Measurements from ENCODE around the gene PROC. TPM values are rescaled to one million over a fixed set of nuclear protein-coding genes. Genes with fewer than 3 reads are reported as not detected.

Gene PROC
- total RNA-seq, 2 experiments from 2014 or later, result not detected

DNA sequence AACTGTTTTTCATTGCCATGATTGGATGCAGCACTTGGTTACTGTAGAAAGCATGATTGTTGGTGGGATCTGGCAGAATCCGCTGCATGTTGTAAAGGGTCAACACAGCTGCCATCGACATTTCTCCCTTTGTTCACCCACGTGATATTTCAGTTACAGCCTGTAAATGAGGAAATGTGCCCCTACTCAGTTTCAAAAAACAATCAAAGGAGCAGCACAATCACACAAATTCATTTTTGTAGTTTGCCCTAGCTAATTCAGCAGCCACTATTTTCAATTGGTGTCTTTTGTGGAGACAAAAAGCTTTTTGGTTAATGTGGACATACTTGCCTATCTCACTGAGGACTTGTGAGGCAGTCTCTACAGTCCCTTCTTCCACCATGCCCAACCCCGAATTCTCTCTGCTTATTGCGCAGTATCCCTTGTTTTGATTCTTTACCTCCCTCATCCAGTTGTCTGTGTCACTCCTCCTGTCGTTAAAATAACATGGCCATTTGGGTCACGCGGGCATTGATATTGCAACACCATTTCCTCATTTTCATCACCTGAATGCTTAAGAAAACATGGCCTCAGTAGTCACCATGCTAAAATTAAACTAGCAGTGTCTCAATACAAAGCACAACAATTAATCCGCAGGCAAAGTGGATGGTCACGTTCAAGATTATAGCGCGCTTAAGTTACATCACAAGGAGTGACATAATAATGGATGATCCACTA is 6.4 kb upstream of the PROC start:
- no peak overlapping the region for H3K4me3 Mint-ChIP-seq
- no peak overlapping the region for H3K27ac Mint-ChIP-seq
- POLR2A ChIA-PET, result no interaction called here
- peaks cover 3% of the 10 kb centered on the region for H3K9me3 Mint-ChIP-seq
- DNase-seq (no peak), ATAC-seq (ENCODE audit: low read depth) (no peak)
- peaks cover 2% of the 10 kb centered on the region for H3K36me3 Mint-ChIP-seq
- peaks cover 15% of the 10 kb centered on the region for H3K4me1 Mint-ChIP-seq
- peaks cover 6% of the 10 kb centered on the region for H3K27me3 Mint-ChIP-seq

GRCh38 chr2:127413200-127413599 is 5.0 kb upstream of the PROC start:
- Mint-ChIP-seq H3K9me3 (peaks cover 3% of the 10 kb centered on the region), H3K4me3 (no peak overlapping the region), H3K36me3 (peaks cover 2% of the 10 kb centered on the region), H3K27ac (no peak overlapping the region), H3K4me1 (peaks cover 19% of the 10 kb centered on the region), H3K27me3 (peaks cover 6% of the 10 kb centered on the region)
- POLR2A ChIA-PET, result no interaction called here
- ATAC-seq (ENCODE audit: low read depth) (no peak), DNase-seq (no peak)

- no peak for ATAC-seq (ENCODE audit: low read depth)
- peaks cover 6% of the 10 kb centered on the region for H3K27me3 Mint-ChIP-seq
- H3K9me3 Mint-ChIP-seq, result peaks cover 3% of the 10 kb centered on the region
- POLR2A ChIA-PET, result interaction anchor here (1.5 kb wide), 1 partner anchor 24 kb away, joined by 4 read pairs; no protein-coding TSS in a partner anchor
- no peak for DNase-seq
- H3K4me3 Mint-ChIP-seq, result no peak overlapping the region
- peaks cover 19% of the 10 kb centered on the region for H3K4me1 Mint-ChIP-seq
- H3K36me3 Mint-ChIP-seq, result peaks cover 2% of the 10 kb centered on the region
- H3K27ac Mint-ChIP-seq, result no peak overlapping the region
Observed at GRCh38 chr2:127413782-127414637, 4.2 kb upstream of the PROC start.

DNA sequence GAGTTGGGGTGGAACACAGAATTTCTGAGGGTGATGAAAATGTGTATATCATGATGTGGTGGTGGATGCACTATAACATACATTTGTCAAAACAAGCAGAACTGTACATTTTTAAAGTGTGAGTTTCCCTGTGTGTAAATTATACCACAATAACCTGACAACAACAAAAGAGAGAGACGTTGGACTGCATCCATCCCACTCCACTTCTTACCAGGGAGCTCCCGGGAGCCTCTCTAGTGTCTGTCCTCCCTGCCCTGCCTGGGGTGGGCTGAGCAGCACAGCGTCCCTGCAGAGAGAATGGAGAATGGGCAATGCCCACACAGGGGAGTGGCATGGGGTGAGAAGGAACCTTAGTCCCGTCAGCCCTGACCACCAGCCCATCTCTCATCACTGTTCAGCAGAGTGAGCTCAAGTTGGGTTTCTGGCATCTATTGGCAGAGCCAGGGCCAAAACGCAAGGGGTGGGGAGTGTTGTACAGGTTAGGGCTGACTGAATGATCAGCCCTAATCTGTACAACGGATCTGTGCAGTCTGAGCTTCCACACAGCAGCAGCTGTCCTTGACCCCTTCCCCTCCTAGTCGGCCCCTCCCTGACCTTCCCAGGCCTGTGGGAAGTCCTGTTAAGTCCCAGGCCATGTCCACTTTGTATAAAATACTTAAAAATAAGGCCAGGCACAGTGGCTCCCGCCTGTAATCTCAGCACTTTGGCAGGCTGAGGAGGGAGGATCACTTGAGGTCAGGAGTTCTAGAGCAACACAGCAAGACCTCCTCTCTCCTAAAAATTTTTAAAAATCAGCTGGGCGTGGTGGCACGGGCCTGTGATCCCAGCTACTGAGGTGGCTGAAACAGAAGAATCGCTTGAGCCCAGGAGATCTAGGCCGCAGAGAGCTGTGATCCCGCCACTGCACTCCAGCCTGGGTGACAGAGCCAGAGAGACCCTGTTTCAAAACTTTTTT is 3.3 kb upstream of the PROC start:
- peaks cover 3% of the 10 kb centered on the region for H3K9me3 Mint-ChIP-seq
- H3K4me1 Mint-ChIP-seq, result peaks cover 18% of the 10 kb centered on the region
- DNase-seq (no peak), ATAC-seq (ENCODE audit: low read depth) (no peak)
- POLR2A ChIA-PET, result interaction anchor here (0.9 to 1.5 kb wide), 3 partner anchors 25 to 121 kb away, joined by 3 to 6 read pairs (median 4); partner anchors contain the start of genes ERCC3 and MAP3K2
- H3K36me3 Mint-ChIP-seq, result peaks cover 2% of the 10 kb centered on the region
- H3K4me3 Mint-ChIP-seq, result no peak overlapping the region
- no peak overlapping the region for H3K27ac Mint-ChIP-seq
- H3K27me3 Mint-ChIP-seq, result peaks cover 6% of the 10 kb centered on the region

GRCh38 chr2:127415593-127416505 is 2.4 kb upstream of the PROC start:
- Mint-ChIP-seq H3K9me3 (peaks cover 3% of the 10 kb centered on the region), H3K36me3 (peaks cover 2% of the 10 kb centered on the region), H3K27ac (peak overlapping the region; percentile 52), H3K27me3 (peaks cover 10% of the 10 kb centered on the region), H3K4me1 (peaks cover 14% of the 10 kb centered on the region), H3K4me3 (peak overlapping the region; percentile 79)
- POLR2A ChIA-PET, result interaction anchor here (0.9 to 1.5 kb wide), 4 partner anchors 8 to 122 kb away, joined by 3 to 6 read pairs (median 4); partner anchors contain the start of genes ERCC3 and MAP3K2
- ATAC-seq (ENCODE audit: low read depth) (peak; percentile 95), DNase-seq (peak; percentile 85)

DNA sequence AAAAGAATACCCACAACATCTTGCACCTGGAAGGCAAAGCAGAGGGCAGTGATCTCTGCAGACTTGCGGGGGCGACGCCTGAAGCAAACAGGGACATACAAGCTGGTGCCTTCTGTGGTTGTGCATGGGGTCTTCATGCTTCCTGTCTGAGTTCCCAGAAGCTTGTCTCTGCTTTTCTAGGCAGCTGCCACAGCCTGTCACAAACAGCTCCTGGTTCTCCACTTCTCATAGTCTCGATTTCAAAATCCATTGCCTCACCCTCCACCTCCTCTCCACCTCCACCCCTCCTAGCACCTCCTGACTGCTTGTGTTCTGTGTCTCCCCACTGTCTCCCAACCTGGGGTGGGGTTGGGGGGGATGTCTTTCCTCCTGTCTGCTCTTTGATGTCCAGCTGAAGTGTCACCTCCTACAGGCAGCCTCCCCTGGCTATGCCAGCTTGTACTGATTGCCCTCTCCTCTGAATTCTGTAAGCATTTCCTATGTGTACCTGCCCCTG is 1.7 kb upstream of the PROC start:
- POLR2A ChIA-PET, result interaction anchor here (1.0 kb wide), 1 partner anchor 9 kb away, joined by 3 read pairs; no protein-coding TSS in a partner anchor
- Mint-ChIP-seq H3K4me1 (peaks cover 11% of the 10 kb centered on the region), H3K4me3 (peak overlapping the region; percentile 79), H3K36me3 (peaks cover 2% of the 10 kb centered on the region), H3K27me3 (peaks cover 17% of the 10 kb centered on the region), H3K27ac (peak overlapping the region; percentile 52), H3K9me3 (peaks cover 3% of the 10 kb centered on the region)
- ATAC-seq (ENCODE audit: low read depth), result no peak
- no peak for DNase-seq

DNA sequence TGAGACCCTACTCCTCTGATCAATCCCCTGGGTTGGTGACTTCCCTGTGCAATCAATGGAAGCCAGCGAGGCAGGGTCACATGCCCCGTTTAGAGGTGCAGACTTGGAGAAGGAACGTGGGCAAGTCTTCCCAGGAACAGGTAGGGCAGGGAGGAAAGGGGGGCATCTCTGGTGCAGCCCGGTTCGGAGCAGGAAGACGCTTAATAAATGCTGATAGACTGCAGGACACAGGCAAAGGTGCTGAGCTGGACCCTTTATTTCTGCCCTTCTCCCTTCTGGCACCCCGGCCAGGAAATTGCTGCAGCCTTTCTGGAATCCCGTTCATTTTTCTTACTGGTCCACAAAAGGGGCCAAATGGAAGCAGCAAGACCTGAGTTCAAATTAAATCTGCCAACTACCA is 821 bp upstream of the PROC start:
- ATAC-seq (ENCODE audit: low read depth), result no peak
- peaks cover 2% of the 10 kb centered on the region for H3K36me3 Mint-ChIP-seq
- H3K27me3 Mint-ChIP-seq, result peaks cover 26% of the 10 kb centered on the region
- no peak overlapping the region for H3K27ac Mint-ChIP-seq
- no peak overlapping the region for H3K4me3 Mint-ChIP-seq
- DNase-seq, result no peak
- peaks cover 3% of the 10 kb centered on the region for H3K9me3 Mint-ChIP-seq
- POLR2A ChIA-PET, result no interaction called here
- peaks cover 12% of the 10 kb centered on the region for H3K4me1 Mint-ChIP-seq

DNA sequence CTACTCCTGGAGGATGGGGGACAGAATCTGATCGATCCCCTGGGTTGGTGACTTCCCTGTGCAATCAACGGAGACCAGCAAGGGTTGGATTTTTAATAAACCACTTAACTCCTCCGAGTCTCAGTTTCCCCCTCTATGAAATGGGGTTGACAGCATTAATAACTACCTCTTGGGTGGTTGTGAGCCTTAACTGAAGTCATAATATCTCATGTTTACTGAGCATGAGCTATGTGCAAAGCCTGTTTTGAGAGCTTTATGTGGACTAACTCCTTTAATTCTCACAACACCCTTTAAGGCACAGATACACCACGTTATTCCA is 844 bp downstream of the PROC start:
- H3K27ac Mint-ChIP-seq, result no peak overlapping the region
- H3K36me3 Mint-ChIP-seq, result no peaks in the 10 kb centered on the region
- POLR2A ChIA-PET, result interaction anchor here (0.8 kb wide), 1 partner anchor 30 kb away, joined by 3 read pairs; no protein-coding TSS in a partner anchor
- peaks cover 31% of the 10 kb centered on the region for H3K27me3 Mint-ChIP-seq
- no peak for DNase-seq
- no peak for ATAC-seq (ENCODE audit: low read depth)
- H3K4me1 Mint-ChIP-seq, result peaks cover 15% of the 10 kb centered on the region
- no peak overlapping the region for H3K4me3 Mint-ChIP-seq
- H3K9me3 Mint-ChIP-seq, result no peaks in the 10 kb centered on the region

GRCh38 chr2:127419448-127420038 is 1.3 kb downstream of the PROC start:
- no peaks in the 10 kb centered on the region for H3K36me3 Mint-ChIP-seq
- ATAC-seq (ENCODE audit: low read depth), result no peak
- H3K4me3 Mint-ChIP-seq, result no peak overlapping the region
- DNase-seq, result no peak
- no peak overlapping the region for H3K27ac Mint-ChIP-seq
- H3K4me1 Mint-ChIP-seq, result peaks cover 15% of the 10 kb centered on the region
- POLR2A ChIA-PET, result interaction anchor here (0.6 to 0.8 kb wide), 2 partner anchors 31 to 141 kb away, joined by 3 read pairs; no protein-coding TSS in a partner anchor
- no peaks in the 10 kb centered on the region for H3K9me3 Mint-ChIP-seq
- peaks cover 34% of the 10 kb centered on the region for H3K27me3 Mint-ChIP-seq

GRCh38 chr2:127420039-127420864 is 2.0 kb downstream of the PROC start:
- H3K27me3 Mint-ChIP-seq, result peaks cover 40% of the 10 kb centered on the region
- H3K9me3 Mint-ChIP-seq, result no peaks in the 10 kb centered on the region
- H3K27ac Mint-ChIP-seq, result no peak overlapping the region
- DNase-seq (no peak), ATAC-seq (ENCODE audit: low read depth) (no peak)
- peaks cover 15% of the 10 kb centered on the region for H3K4me1 Mint-ChIP-seq
- H3K36me3 Mint-ChIP-seq, result no peaks in the 10 kb centered on the region
- POLR2A ChIA-PET, result interaction anchor here (0.6 kb wide), 1 partner anchor 142 kb away, joined by 3 read pairs; no protein-coding TSS in a partner anchor
- no peak overlapping the region for H3K4me3 Mint-ChIP-seq
